GM20000 (cell line): ENCODE data around the gene RGCC.

Source experiments
- DNase-seq: peaks from one replicate; pipeline ENCODE4 v3.0.0; 2012; ENCODE audit warnings: low spot score
- CTCF ChIP-seq: IDR thresholded peaks from 2 replicates; pipeline ENCODE4 v1.5.1; 2012; ENCODE audit warnings: mild to moderate bottlenecking, control low read depth; ENCODE audit errors: extremely low read depth, missing control alignments

RGCC gene

GRCh38 chr13:41455725-41456419 lies 1.5 kb upstream of the RGCC start:
- no peak for TF ChIP-seq CTCF
- DNase-seq: no peak

GRCh38 chr13:41457589-41458186 lies 338 bp downstream of the RGCC start:
- TF ChIP-seq CTCF: no peak
- DNase-seq: peak; percentile 61

- DNase-seq: peak; percentile 53
- TF ChIP-seq CTCF: no peak
These were observed 924 bp downstream of the RGCC start for GRCh38 chr13:41458187-41458760.

GRCh38 chr13:41458761-41459431 lies 1.5 kb downstream of the RGCC start:
- TF ChIP-seq CTCF: peak; percentile 80
- peak; percentile 80 for DNase-seq

GRCh38 chr13:41459432-41460073 lies 2.2 kb downstream of the RGCC start:
- no peak for DNase-seq
- TF ChIP-seq CTCF: no peak

- no peak for TF ChIP-seq CTCF
- no peak for DNase-seq
These were observed 2.7 kb downstream of the RGCC start for GRCh38 chr13:41460074-41460465.
